Loucy (cell line): ENCODE results near the gene OR51I1.

Experiments used
- EZH2phosphoT487 ChIP-seq: fragments of 200-600 bp; IDR thresholded peaks from 2 replicates; pipeline ENCODE4 v1.6.1; 2018; ENCODE audit warnings: antibody characterized with exemption, mild to moderate bottlenecking, moderate library complexity, borderline replicate concordance
- TF ChIP-seq, protein P1 (sequence below): fragments of 200-600 bp; sonication (generic); conservative IDR thresholded peaks from 2 replicates; pipeline ENCODE4 v1.5.1; 2014; ENCODE audit warnings: mild to moderate bottlenecking, antibody characterized with exemption, low read length

DNA sequence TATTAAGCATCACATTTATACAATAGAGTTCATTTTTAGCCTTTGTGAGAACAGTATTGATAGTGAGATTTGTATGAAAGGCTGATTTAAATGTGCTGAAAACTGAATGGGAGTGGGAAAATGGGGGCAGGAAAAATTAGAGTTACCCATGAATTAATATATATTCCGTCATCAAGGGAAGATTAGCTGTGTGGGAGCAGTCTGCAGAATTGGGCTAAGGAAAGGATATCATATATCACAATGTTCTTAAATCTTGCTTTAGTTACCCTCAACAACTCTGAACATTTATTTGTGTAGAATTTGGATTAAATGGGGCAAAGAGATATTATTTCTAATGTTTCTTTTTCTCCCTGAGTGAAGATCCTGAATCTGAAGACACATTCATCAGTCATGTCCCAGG, 19.5 kb downstream of the OR51I1 start, which contains the start of gene OR51Q1:
- TF ChIP-seq, protein P1, sequence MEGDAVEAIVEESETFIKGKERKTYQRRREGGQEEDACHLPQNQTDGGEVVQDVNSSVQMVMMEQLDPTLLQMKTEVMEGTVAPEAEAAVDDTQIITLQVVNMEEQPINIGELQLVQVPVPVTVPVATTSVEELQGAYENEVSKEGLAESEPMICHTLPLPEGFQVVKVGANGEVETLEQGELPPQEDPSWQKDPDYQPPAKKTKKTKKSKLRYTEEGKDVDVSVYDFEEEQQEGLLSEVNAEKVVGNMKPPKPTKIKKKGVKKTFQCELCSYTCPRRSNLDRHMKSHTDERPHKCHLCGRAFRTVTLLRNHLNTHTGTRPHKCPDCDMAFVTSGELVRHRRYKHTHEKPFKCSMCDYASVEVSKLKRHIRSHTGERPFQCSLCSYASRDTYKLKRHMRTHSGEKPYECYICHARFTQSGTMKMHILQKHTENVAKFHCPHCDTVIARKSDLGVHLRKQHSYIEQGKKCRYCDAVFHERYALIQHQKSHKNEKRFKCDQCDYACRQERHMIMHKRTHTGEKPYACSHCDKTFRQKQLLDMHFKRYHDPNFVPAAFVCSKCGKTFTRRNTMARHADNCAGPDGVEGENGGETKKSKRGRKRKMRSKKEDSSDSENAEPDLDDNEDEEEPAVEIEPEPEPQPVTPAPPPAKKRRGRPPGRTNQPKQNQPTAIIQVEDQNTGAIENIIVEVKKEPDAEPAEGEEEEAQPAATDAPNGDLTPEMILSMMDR: no peak
- TF ChIP-seq EZH2phosphoT487: no peak
